Right lung (tissue), 5 donors: ENCODE measurements around the gene MYO5A. TPM values are rescaled to one million over a fixed set of nuclear protein-coding genes. Genes with fewer than 3 reads are reported as not detected.
"Not testable (repeated sequence)": the region's sequence is repeated elsewhere in the genome, so short reads cannot be mapped to it uniquely, and the experiment has no call there.

Experiments used
- DNase-seq, 2 donors: peaks; one replicate each; pipeline ENCODE4 v3.0.0-alpha.2; 2013
- polyA plus RNA-seq, 5 donors: library from polyadenylated mRNA; unstranded; fragments of 120-200 nt; gene quantifications; one replicate each; pipeline versions ENCODE4 v1.2.1 to v1.2.3, GENCODE V29; 2013; ENCODE audit warnings: inconsistent platforms in 1 of 5, low replicate concordance in 1 of 5; ENCODE audit not compliant: insufficient read length in 5 of 5, insufficient read depth in 1 of 5

Gene MYO5A
- polyA plus RNA-seq, 5 donors, result 18.1 to 43.4 (median 40.2) TPM

DNA sequence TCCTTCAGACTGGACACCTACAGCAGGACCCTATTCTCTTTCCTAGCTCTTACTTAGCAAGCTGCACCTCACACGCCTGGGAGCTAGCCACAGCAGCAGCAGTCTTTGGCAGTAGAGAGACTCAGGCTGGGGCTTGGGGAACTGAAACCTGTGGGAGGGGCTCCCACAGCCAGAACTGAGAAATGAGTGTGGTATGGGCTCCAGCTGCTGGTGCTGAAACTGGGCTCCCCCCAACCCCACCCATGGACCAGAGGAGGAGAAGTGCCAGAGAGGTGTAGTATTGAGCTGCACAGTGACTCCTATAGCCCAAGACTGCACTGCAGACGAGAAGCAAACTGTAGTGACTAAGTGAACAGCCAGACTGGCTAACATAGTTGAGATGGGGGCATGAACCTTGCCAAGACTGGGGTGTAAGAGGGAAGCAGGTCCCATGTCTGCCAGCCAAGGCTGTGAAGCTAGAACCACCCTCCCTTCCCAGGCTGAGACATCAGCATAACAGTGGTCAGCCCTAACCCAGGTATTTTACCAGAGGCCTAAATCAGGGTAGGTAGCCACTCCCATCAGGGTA is 62.5 kb downstream of the MYO5A start:
- no peak for DNase-seq

DNA sequence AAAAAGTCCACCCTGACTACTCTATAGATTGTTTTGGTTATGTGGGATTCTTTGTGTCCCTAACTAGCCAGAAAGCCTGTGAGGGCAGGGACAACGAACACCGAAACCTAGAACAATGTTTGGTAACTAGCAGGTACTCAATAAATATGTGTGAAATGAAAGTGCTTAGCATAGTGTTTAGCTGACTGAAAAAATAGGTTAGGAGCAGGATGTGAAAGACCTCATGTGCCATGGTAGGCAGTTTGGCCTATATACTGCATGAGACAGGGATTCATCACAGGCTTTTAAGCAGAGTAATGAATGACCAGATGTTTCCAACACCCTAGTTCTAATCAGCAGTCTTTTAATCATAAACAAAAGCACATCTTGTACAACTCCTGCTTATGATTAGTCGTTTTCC is 64.2 kb downstream of the MYO5A start:
- no peak for DNase-seq

DNA sequence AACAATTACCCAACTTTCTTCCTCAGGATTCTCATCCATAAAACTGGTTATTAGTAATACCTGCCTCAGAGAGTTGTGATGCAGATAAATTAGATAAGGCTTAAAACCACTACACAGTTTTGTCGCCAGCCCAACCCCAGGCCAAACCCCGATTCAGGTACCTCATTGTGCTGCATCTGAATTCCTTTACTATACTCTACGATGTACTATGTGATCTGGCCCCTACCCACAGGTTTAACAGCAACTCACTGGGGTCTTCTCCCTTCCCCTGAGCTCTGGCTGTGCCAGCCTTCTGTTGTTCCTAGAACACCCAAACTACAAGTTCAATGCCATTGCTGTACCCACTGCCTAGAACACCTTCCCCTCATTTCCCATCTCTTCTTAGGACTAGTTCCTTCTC is 64.6 kb downstream of the MYO5A start:
- DNase-seq, result no peak

DNA sequence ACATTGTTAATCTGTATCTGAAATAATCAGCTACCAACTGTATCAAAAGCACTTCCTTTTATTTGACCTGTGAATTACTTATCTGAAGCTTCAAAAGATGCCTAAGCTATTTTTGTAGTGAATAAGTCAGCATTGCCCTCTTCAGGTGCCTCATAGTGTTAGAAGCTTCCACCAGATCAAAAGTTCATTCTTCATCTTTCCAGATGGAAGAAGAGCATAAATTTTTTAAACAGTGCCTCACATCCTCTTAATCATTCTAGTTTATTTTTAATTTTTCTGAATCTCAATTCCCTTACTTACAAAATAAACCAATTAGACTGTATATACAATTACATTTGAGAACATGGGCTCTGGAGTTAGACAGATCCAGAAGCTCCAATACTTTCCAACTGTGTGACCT is 65.0 kb downstream of the MYO5A start:
- DNase-seq, result no peak

DNA sequence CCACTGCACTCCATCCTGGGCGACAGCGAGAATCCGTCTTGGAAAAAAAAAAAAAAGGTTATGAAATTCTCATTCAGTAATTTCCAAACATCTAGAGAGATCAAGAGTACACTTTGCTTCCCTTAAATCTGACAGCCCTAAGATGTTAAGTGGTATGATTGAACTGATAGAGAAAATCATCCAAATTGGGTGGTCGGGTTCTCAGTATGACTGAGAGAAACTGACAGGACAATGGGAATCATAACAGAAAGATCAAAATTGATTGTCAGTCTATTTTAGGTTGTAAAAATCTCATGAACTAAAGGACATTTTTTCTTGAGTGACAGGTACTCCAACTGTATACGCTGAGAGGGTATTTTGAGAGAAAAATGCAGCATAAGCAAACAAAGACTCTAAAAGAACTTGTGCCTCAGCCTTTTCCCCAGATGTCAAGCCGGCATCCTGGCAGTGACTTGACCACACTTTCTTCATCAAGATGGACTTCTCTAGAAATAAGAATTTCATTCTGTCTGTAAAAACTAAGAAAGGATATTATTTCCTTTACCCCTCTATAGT is 65.8 kb downstream of the MYO5A start:
- DNase-seq, result no peak

DNA sequence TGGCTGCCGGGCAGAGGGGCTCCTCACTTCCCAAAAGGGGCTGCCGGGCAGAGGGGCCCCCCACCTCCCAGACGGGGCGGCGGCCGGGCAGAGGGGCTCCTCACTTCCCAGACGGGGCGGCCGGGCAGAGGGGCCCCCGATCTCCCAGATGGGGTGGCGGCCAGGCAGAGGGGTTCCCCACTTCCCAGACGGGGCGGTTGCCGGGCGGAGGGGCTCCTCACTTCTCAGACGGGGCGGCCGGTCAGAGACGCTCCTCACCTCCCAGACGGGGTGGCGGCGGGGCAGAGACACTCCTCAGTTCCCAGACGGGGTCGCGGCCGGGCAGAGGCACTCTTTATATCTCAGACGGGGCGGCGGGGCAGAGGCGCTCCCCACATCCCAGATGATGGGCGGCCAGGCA is 69.0 kb downstream of the MYO5A start:
- DNase-seq, result not testable (repeated sequence)

DNA sequence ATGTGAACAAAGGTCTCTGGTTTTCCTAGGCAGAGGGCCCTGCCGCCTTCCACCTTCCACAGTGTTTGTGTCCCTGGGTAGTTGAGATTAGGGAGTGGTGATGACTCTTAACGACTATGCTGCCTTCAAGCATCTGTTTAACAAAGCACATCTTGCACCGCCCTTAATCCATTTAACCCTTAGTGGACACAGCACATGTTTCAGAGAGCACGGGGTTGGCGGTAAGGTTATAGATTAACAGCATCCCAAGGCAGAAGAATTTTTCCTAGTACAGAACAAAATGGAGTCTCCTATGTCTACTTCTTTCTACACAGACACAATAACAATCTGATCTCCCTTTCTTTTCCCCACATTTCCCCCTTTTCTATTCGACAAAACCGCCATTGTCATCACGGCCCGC is 69.4 kb downstream of the MYO5A start:
- DNase-seq, result not testable (repeated sequence)

DNA sequence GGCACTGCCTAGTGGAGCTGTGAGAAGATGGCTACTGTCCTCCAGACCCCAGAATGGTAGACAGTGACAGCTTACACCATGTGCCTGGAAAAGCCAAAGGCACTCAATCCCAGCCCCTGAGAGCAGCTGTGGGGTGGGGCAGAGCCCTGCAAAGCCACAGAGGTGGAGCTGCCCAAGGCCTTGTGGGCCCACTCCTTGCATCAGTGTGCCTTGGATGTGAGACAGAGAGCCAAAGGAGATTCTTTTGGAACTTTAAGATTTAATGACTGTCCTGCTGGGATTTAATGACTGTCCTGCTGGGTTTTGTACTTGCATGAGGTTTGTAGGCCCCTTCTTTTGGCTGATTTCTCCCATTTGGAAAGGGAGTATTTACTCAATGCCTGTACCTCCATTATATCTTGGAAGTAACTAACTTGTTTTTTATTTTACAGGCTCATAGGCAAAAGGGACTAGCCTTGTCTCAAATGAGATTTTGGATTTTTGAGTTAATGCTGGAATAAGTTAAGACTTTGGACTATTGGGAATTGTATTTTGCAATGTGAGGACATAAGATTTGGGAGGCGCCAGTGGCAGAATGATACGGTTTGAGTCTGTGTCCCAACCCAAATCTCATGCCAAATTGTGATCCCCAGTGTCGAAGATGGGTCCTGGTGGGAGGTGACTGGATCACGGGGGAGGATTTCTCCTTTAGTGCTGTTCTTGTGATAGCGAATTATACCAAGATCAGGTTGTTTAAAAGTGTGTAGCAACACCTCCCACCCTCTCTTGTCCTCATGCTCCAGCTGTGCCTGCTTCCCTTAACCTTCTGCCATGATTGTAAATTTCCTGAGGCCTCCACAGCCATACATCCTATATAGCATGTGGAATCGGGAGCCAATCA is 80.4 kb downstream of the MYO5A start:
- no peak for DNase-seq

DNA sequence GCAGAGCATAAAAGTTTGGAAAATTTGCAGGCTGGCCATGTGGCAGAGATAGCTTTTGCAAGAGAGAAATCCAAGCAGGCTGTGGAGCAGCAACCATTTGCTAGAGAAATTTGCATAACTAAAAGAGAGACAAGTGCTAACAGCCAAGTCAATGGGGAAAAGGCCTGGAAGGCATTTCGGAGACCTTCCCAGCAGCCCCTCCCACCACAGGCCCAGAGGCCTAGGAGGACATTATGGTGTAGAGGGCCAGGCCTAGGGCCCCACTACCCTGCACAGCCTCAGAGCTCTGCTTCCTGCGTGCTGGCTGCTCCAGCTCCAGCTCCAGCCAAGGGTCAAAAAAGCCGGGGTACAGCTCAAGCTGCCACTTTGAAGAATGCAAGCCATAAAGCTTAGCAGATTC is 82.7 kb downstream of the MYO5A start:
- no peak for DNase-seq

DNA sequence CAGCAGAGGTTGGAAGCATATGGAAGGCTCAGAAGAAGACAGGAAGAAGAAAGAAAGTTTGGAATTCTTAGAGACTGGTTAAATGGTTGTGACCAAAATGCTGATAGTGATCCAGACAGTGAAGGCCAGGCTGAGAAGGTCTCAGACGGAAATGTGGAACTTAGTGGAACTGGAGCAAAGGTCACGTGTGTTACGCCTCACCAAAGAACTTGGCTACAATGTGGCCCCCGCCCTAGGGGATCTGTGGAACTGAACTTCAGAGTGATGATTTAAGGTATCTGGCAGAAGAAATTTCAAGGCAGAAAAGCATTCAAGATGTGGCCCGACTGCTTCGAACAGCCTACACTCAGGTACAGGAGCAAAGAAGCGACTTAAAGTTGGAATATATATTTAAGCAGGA is 83.1 kb downstream of the MYO5A start:
- no peak for DNase-seq

DNA sequence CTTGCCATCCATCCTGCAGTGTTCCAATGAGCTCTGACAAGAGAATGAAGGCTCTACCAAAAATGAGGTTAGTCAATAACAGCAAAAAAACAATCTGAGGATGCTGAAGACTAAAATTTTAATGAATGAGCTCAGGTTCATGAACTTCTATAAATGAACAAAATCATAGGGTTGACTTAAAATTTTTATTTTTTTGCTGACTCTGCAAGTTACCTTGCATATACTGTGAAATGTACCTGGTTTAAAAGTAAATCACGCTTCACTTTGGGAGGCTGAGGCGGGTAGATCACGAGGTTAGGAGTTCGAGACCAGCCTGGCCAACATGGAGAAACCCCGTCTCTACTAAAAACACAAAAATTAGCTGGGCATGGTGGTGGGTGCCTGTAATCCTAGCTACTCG is 85.5 kb downstream of the MYO5A start:
- DNase-seq, result not testable (repeated sequence)

DNA sequence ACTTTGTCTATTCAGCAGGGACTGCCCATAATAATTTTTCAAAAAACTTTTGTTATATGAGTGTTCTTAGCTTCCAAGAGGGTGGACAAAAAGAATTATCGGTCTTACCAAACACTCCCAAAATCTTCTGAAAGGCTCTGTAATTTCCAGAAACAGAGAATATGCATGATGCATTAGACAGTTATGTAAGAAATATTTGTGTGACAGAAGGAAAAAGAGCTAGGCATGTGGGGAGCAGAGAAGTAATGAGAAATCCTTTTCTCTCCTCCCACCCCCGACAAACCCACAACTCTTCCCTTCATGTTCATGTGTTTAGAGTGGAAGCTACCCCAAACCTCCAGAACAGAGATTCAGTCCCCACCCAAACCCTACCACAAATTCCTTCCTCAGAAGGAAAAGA is 86.8 kb downstream of the MYO5A start:
- DNase-seq, result no peak

DNA sequence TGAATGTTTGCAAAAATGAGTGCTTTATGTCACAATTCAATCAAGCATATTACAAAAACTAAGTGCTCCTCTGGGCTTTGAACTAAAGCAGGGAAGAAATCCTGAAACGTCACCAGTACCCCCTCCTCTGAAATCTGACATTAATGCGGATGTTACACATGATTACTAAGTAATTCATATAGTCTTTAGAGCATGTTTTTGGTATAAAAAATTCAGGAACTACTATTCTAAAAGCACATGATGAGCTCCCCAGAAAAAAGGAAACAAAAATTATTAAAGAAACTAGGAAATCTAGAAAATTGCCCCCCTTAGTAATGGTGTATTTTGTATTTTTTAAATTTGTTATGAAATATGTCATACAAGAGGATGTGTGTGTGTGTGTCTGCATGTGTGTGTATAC is 87.7 kb downstream of the MYO5A start:
- no peak for DNase-seq

DNA sequence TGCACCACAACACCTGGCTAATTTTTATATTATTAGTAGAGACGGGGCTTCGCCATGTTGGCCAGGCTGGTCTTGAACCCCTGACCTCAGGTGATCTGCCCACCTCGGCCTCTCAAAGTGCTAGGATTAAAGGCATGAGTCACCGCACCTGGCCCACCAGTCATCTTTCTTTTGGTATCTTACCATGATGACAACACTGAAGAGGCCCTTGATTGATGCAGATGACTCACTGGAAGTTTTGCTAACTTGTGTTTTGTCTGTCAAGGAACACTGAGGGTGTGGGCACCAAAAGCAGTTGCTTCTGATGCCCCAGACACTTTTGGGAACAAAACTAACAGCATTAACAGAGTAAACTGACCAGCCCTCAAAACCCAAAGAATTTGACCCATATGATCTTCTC is 88.3 kb downstream of the MYO5A start:
- no peak for DNase-seq

DNA sequence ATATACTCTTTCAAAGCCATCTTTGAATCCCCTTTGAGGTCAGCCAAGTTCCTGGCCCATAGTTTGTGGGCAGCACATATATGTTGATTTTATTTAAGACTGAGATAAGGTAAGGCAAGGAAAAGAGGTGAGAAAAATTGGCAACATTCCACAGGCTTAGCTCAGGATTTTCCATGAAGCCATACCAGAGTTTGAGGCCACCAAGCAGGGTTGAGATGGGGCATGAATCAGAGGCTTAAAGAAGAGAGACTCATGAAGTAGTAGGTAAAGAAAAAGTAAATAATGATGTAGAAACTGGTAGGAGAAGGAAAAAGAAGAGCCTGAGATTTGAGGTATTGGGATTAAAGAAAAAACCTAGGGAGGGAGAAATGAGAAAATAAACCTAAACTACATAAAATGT is 89.2 kb downstream of the MYO5A start:
- DNase-seq, result no peak

DNA sequence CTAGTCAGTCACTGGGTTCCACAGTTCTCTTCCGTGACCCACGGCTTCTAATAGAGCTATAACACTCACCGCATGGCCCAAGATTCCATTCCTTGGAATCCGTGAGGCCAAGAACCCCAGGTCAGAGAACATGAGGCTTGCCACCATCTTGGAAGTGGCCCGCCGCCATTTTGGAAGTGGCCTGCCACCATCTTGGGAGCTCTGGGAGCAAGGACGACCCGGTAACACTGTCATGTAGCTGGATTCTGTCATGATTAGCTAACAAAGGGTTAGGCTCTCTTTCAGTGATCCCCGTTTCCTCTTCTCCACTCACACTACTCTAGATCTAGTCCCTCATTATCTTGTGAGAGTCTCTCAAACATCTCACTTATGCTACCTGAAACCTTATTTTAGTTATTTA is 89.6 kb downstream of the MYO5A start:
- DNase-seq, result not testable (repeated sequence)

DNA sequence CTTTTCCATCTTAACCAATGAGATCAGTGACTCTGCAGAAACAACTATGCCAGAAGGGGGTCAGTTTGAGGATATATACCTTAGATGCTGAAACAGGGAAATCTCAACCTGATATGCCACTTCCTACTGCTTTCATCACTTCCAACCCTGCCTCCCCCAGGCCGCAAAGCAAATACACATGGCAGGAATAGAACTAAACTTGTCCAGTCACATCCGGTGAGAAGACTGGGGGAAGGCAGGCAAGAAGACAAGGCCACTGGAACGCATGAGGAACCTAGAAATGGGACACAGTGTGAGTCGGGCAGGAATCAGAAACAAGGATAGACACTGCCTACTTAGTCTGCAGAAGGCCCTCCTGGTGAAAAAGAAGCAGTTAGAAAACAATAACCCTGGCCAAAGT is 90.6 kb downstream of the MYO5A start:
- no peak for DNase-seq

DNA sequence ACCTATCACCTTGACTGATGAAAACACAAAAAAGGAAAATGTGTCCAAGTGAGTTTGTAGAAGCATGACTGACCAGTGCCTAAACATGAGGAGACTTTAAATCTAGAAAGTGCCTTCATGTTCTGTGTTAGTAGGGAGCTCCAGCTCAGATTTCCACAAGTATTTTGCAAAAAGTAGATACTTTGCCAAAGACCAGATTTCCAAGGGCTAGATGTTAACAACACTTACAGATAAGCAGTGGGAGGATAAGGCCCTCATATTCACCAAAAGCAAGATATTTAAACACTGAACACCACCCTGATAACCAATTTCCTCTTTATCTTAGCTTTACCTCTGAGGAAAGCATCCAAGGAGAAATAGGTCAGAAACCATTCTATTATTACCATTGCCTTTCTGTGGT is 91.0 kb downstream of the MYO5A start:
- no peak for DNase-seq

DNA sequence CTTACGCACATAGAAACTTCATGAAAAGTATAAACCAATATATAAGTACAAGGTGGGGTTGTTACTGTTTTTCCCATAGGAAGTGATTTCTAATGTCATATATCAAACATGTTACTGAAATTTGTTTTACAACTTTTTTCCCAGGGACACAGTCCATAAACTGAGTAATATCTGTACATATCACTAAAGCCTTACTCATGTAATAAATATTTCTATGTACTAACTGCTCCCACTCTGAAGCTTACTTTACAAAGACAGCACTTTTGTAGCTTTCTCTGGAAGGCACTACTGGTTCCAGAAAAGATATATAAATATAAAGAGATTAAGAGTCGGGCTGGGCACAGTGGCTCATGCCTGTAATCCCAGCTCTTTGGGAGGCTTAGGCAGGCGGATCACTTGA is 91.7 kb downstream of the MYO5A start:
- DNase-seq, result no peak

DNA sequence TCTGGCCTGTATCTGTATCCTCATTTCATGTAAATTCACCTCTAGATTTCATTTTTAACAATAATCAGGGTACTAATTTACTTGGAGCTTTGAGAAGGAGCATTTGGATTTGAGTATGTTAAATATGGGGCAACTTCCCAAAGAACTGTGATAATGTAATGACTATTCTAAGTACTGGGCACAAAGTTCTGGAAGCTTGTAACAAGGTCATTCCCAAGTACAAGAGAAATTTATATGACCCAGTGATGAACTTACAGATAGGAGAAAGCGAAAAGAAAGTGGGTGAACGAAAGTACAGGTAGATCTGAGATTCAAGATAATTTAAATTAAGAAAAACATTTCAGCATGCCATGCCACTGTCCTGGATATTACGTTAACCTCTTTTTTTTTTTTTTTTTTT is 93.8 kb downstream of the MYO5A start:
- no peak for DNase-seq

DNA sequence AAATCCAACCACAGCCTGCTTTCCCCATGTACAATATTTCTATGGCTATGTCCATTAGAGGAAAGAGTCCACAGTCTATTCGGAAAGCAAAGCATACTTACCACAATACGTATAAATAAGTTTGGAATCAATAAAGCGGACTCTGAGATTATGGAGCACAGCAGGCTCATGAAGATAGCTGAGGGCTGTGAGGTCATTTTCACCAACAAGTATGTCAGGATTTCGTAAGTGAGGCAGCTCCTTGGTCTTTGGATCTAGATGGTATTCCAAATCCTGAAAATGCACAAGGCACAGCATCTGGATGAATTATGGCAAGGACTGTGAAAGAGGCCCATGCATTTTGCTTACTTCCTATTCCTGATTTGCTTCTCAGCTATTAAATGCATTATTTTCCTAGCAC is 100.4 kb downstream of the MYO5A start:
- no peak for DNase-seq

DNA sequence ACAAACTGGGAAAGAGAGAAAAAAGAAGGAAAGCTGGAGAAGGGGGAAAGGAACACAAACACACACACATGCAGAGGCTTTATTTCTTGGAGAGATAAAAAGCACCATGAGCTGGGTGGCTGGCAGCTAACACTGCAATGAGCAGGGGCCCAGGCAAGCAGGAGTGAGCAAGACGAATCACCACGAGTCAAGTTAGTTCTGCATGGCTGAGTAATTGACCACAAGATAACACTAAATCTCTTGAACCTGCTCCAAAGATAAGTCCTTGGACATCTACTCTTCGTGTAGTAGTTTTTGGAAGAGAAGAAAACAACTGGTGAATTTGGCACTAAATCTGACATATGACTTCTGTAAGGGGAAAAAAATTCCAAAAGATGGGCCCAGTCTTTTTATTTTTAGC is 100.9 kb downstream of the MYO5A start:
- peak in 1 of 2 donors; percentile 6 for DNase-seq

DNA sequence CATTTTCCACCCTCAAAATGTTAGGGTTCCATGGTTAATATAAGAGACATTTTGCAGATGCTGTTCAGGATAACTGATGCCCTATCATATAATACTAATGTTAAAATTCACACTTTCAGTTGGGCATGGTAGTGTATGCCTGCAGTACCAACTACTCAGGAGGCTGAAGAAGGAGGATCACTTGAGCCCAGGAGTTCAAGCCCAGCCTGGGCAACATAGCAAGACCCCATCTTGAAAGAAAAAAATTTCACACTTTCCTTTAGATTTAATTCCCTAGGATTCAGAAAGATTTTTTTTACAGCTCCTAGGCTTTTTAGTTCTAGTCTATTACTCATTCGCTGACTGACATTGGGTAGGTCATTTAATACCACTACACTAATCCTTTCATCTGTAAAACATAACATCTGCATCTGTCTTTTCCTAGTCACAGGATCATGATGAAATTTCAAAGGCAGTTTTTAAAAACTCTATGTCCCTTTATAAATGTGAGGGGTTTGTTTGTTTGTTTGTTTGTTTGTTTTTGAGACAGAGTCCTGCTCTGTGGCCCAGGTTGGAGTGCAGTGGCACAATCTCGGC is 103.7 kb downstream of the MYO5A start:
- no peak for DNase-seq
